ENCODE data around the gene GPATCH2L. TPM values are rescaled to one million over a fixed set of nuclear protein-coding genes. Genes with fewer than 3 reads are reported as not detected.
A peak's percentile ranks its signal among the peaks of the same experiment; 100 is the strongest.

GPATCH2L gene
- total and polyA plus RNA-seq, 2 of the 13 experiments (the other 11 are each of a cell fraction or from before 2014, with no cell fraction given) = 14.4 to 29.0 TPM

GRCh38 chr14:76253111-76253510 is 101.4 kb downstream of the GPATCH2L start (continued):
- TF ChIP-seq TSC22D2 (CRISPR knock-in tag; IDR thresholded peaks at IDR 0.05; ENCODE audit: borderline replicate concordance) (no peak), CHCHD3 (CRISPR knock-in tag; IDR thresholded peaks at IDR 0.05) (no peak), ZNF674 (CRISPR knock-in tag; IDR thresholded peaks at IDR 0.05; ENCODE audit: low read depth) (no peak), ZBTB21 (CRISPR knock-in tag; IDR thresholded peaks at IDR 0.05) (no peak), SPEN (CRISPR knock-in tag; IDR thresholded peaks at IDR 0.05; ENCODE audit: low read depth) (no peak), NFIB (CRISPR knock-in tag; IDR thresholded peaks at IDR 0.05; ENCODE audit: borderline replicate concordance) (no peak), NFYC (CRISPR knock-in tag; IDR thresholded peaks at IDR 0.05) (no peak), DPF2 (CRISPR knock-in tag; IDR thresholded peaks at IDR 0.05; ENCODE audit: borderline replicate concordance, low read depth) (no peak), DNMT3B (CRISPR knock-in tag; conservative IDR thresholded peaks at IDR 0.05) (no peak), NR2F1 (CRISPR knock-in tag; IDR thresholded peaks at IDR 0.05) (peak in 1 of 2 experiments; percentile 54; a peak in 1 of 4 replicates), ONECUT2 (CRISPR knock-in tag; IDR thresholded peaks at IDR 0.05) (peak; percentile 68; the same call in 1 of the 2 replicates), ZBTB46 (CRISPR knock-in tag; IDR thresholded peaks at IDR 0.05; ENCODE audit: borderline replicate concordance) (no peak), ZBTB10 (CRISPR knock-in tag; IDR thresholded peaks at IDR 0.05; ENCODE audit: borderline replicate concordance) (no peak), MZF1 (CRISPR knock-in tag; IDR thresholded peaks at IDR 0.05; ENCODE audit: borderline replicate concordance) (no peak), NKX3-1 (CRISPR knock-in tag; IDR thresholded peaks at IDR 0.05) (no peak)
- TF ChIP-seq, protein P1, sequence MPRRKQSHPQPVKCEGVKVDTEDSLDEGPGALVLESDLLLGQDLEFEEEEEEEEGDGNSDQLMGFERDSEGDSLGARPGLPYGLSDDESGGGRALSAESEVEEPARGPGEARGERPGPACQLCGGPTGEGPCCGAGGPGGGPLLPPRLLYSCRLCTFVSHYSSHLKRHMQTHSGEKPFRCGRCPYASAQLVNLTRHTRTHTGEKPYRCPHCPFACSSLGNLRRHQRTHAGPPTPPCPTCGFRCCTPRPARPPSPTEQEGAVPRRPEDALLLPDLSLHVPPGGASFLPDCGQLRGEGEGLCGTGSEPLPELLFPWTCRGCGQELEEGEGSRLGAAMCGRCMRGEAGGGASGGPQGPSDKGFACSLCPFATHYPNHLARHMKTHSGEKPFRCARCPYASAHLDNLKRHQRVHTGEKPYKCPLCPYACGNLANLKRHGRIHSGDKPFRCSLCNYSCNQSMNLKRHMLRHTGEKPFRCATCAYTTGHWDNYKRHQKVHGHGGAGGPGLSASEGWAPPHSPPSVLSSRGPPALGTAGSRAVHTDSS (CRISPR knock-in tag; conservative IDR thresholded peaks at IDR 0.05) = no peak
- TF ChIP-seq, protein P2, sequence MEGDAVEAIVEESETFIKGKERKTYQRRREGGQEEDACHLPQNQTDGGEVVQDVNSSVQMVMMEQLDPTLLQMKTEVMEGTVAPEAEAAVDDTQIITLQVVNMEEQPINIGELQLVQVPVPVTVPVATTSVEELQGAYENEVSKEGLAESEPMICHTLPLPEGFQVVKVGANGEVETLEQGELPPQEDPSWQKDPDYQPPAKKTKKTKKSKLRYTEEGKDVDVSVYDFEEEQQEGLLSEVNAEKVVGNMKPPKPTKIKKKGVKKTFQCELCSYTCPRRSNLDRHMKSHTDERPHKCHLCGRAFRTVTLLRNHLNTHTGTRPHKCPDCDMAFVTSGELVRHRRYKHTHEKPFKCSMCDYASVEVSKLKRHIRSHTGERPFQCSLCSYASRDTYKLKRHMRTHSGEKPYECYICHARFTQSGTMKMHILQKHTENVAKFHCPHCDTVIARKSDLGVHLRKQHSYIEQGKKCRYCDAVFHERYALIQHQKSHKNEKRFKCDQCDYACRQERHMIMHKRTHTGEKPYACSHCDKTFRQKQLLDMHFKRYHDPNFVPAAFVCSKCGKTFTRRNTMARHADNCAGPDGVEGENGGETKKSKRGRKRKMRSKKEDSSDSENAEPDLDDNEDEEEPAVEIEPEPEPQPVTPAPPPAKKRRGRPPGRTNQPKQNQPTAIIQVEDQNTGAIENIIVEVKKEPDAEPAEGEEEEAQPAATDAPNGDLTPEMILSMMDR (CRISPR knock-in tag; IDR thresholded peaks at IDR 0.05) = peak; percentile 54
- TF ChIP-seq, protein P3, sequence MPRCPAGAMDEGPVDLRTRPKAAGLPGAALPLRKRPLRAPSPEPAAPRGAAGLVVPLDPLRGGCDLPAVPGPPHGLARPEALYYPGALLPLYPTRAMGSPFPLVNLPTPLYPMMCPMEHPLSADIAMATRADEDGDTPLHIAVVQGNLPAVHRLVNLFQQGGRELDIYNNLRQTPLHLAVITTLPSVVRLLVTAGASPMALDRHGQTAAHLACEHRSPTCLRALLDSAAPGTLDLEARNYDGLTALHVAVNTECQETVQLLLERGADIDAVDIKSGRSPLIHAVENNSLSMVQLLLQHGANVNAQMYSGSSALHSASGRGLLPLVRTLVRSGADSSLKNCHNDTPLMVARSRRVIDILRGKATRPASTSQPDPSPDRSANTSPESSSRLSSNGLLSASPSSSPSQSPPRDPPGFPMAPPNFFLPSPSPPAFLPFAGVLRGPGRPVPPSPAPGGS (CRISPR knock-in tag; IDR thresholded peaks at IDR 0.05) = no peak
